Testis (tissue), 2 donors: ENCODE results near the gene JAK3.

ENCODE experiments used
- POLR2A ChIP-seq: fragments of 450-650 bp; IDR thresholded peaks from one replicate; pipeline ENCODE4 v1.6.1; 2017; ENCODE audit warnings: antibody characterized with exemption, mild to moderate bottlenecking, moderate library complexity
- TF ChIP-seq, protein P1 (sequence below), 3 experiments: fragments of 450-650 bp in 2 of 3; fragments of 200-600 bp in 1 of 3; sonication (generic) in 1 of 3; IDR thresholded peaks; one replicate each; pipeline ENCODE4 v1.5.1; 2016 to 2019; ENCODE audit warnings: antibody characterized with exemption in 3 of 3, mild to moderate bottlenecking in 2 of 3, moderate library complexity in 1 of 3

DNA sequence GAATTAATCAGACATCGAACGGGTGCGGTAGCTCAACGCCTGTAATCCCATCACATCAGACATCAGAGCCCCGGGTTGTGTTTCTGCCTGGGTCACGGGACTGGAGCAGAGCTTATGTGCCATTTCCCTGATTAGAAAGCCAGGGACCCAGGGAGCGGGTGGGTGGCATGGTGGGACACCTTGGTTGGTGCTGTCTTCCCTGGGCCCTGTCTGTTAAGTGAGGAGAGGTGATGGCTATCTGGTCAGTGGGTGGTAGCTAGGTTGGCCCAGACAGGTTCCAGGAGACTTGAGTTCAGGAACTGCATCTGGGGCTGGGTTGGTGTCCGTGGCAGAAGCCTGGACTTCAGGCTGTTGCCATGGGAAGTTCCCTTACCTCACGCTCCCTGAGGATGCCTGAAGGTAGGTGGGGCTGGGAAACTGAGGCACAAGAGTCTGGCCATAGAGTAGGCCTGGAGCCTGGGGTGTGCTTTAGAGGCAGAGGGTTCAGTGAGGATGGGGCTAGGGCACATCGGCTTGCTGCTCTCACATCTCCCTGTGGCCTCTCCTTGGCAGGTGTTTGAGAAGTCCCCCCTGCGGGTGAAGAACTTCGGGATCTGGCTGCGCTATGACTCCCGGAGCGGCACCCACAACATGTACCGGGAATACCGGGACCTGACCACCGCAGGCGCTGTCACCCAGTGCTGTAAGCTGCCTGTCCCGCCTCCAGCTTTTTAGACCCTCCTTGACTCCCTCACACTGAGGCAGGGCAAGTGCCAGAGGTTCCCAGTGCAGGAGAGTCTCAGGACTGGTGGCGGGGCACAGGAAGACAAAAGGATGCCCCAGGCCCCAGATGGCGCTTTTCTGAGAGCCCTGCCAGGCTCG is 14.0 kb upstream of the JAK3 start:
- TF ChIP-seq POLR2A = no peak
- TF ChIP-seq, protein P1, sequence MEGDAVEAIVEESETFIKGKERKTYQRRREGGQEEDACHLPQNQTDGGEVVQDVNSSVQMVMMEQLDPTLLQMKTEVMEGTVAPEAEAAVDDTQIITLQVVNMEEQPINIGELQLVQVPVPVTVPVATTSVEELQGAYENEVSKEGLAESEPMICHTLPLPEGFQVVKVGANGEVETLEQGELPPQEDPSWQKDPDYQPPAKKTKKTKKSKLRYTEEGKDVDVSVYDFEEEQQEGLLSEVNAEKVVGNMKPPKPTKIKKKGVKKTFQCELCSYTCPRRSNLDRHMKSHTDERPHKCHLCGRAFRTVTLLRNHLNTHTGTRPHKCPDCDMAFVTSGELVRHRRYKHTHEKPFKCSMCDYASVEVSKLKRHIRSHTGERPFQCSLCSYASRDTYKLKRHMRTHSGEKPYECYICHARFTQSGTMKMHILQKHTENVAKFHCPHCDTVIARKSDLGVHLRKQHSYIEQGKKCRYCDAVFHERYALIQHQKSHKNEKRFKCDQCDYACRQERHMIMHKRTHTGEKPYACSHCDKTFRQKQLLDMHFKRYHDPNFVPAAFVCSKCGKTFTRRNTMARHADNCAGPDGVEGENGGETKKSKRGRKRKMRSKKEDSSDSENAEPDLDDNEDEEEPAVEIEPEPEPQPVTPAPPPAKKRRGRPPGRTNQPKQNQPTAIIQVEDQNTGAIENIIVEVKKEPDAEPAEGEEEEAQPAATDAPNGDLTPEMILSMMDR (IDR thresholded peaks at IDR 0.05) = no peak
